WTC11 (cell line): Measurements from ENCODE around the gene BZW1.

Experiments
- CREM ChIP-seq: sonication (generic); formaldehyde crosslinking; IDR thresholded peaks from 2 replicates; pipeline ENCODE4 v1.8.1; 2022; ENCODE audit warnings: mild to moderate bottlenecking, missing genetic modification reagents, moderate library complexity
- TEAD4 ChIP-seq: sonication (generic); formaldehyde crosslinking; IDR thresholded peaks from 2 replicates; pipeline ENCODE4 v1.8.0; 2022; ENCODE audit warnings: mild to moderate bottlenecking, missing genetic modification reagents
- ZNF121 ChIP-seq: sonication (generic); formaldehyde crosslinking; IDR thresholded peaks from 2 replicates; pipeline ENCODE4 v1.8.0; 2023; ENCODE audit warnings: missing genetic modification reagents
- TF ChIP-seq, protein P1 (sequence below): fragments of 200-600 bp; IDR thresholded peaks from 2 replicates; pipeline ENCODE4 v1.8.0; 2022; ENCODE audit warnings: antibody characterized with exemption
- TF ChIP-seq, protein P2 (sequence below): sonication (generic); formaldehyde crosslinking; IDR thresholded peaks from 2 replicates; pipeline ENCODE4 v1.8.1; 2022; ENCODE audit warnings: low read depth, mild to moderate bottlenecking, moderate library complexity, missing genetic modification reagents, borderline replicate concordance
- TF ChIP-seq, protein P3 (sequence below): sonication (generic); formaldehyde crosslinking; IDR thresholded peaks from 2 replicates; pipeline ENCODE4 v1.8.1; 2022; ENCODE audit warnings: mild to moderate bottlenecking, missing genetic modification reagents, moderate library complexity, borderline replicate concordance
- TF ChIP-seq, protein P4 (sequence below): sonication (generic); formaldehyde crosslinking; IDR thresholded peaks from 2 replicates; pipeline ENCODE4 v1.8.1; 2022; ENCODE audit warnings: low read depth, missing genetic modification reagents, borderline replicate concordance

DNA sequence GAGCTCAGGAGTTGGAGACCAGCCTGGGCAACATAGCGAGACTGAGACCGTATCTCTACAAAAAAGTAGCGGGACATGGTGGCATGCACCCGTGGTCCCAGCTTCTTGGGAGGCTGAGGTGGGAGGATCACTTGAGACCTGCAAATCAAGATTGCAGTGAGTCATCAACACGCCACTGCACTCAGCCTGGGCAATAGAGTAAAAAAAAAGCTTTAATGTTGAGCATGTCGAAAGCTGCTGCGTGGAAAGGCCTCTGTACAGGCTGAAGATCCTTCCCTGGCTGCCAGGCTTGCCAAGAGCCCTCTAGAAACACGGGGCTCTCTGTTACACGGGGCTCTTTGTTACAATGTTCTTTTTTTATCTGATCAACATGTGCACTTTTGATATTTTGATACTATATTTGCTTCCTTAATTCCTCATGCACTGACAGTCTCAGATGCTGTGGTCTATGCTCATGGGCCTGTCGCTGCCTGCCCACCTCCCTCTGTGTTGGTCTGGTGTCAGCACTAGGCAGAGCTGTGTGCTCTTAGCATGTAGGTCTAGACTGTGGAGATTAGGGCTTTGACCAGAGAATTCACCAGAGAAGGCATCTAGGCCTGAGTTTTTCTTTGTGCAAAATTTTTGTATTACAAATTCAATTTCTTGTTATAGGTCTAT, 34.1 kb downstream of the BZW1 start:
- TF ChIP-seq, protein P1, sequence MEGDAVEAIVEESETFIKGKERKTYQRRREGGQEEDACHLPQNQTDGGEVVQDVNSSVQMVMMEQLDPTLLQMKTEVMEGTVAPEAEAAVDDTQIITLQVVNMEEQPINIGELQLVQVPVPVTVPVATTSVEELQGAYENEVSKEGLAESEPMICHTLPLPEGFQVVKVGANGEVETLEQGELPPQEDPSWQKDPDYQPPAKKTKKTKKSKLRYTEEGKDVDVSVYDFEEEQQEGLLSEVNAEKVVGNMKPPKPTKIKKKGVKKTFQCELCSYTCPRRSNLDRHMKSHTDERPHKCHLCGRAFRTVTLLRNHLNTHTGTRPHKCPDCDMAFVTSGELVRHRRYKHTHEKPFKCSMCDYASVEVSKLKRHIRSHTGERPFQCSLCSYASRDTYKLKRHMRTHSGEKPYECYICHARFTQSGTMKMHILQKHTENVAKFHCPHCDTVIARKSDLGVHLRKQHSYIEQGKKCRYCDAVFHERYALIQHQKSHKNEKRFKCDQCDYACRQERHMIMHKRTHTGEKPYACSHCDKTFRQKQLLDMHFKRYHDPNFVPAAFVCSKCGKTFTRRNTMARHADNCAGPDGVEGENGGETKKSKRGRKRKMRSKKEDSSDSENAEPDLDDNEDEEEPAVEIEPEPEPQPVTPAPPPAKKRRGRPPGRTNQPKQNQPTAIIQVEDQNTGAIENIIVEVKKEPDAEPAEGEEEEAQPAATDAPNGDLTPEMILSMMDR: no peak
- TF ChIP-seq CREM (no peak), ZNF121 (no peak), TEAD4 (CRISPR knock-in tag) (no peak)
- TF ChIP-seq, protein P2, sequence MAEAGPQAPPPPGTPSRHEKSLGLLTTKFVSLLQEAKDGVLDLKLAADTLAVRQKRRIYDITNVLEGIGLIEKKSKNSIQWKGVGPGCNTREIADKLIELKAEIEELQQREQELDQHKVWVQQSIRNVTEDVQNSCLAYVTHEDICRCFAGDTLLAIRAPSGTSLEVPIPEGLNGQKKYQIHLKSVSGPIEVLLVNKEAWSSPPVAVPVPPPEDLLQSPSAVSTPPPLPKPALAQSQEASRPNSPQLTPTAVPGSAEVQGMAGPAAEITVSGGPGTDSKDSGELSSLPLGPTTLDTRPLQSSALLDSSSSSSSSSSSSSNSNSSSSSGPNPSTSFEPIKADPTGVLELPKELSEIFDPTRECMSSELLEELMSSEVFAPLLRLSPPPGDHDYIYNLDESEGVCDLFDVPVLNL (CRISPR knock-in tag): no peak
- TF ChIP-seq, protein P3, sequence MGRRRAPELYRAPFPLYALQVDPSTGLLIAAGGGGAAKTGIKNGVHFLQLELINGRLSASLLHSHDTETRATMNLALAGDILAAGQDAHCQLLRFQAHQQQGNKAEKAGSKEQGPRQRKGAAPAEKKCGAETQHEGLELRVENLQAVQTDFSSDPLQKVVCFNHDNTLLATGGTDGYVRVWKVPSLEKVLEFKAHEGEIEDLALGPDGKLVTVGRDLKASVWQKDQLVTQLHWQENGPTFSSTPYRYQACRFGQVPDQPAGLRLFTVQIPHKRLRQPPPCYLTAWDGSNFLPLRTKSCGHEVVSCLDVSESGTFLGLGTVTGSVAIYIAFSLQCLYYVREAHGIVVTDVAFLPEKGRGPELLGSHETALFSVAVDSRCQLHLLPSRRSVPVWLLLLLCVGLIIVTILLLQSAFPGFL (CRISPR knock-in tag): no peak
- TF ChIP-seq, protein P4, sequence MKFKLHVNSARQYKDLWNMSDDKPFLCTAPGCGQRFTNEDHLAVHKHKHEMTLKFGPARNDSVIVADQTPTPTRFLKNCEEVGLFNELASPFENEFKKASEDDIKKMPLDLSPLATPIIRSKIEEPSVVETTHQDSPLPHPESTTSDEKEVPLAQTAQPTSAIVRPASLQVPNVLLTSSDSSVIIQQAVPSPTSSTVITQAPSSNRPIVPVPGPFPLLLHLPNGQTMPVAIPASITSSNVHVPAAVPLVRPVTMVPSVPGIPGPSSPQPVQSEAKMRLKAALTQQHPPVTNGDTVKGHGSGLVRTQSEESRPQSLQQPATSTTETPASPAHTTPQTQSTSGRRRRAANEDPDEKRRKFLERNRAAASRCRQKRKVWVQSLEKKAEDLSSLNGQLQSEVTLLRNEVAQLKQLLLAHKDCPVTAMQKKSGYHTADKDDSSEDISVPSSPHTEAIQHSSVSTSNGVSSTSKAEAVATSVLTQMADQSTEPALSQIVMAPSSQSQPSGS (CRISPR knock-in tag): no peak
